ENCODE measurements around the gene HERC4.

- TF ChIP-seq, protein P1, sequence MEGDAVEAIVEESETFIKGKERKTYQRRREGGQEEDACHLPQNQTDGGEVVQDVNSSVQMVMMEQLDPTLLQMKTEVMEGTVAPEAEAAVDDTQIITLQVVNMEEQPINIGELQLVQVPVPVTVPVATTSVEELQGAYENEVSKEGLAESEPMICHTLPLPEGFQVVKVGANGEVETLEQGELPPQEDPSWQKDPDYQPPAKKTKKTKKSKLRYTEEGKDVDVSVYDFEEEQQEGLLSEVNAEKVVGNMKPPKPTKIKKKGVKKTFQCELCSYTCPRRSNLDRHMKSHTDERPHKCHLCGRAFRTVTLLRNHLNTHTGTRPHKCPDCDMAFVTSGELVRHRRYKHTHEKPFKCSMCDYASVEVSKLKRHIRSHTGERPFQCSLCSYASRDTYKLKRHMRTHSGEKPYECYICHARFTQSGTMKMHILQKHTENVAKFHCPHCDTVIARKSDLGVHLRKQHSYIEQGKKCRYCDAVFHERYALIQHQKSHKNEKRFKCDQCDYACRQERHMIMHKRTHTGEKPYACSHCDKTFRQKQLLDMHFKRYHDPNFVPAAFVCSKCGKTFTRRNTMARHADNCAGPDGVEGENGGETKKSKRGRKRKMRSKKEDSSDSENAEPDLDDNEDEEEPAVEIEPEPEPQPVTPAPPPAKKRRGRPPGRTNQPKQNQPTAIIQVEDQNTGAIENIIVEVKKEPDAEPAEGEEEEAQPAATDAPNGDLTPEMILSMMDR (IDR thresholded peaks at IDR 0.05), result peak in 1 of 6 experiments; percentile 9
- no peak for TF ChIP-seq POLR2A (IDR thresholded peaks at IDR 0.05)
These were observed 191.3 kb downstream of the HERC4 start for GRCh38 chr10:67883710-67884312.

Data from adrenal gland (tissue), 5 donors.